ENCODE measurements around the gene KITLG. TPM values are rescaled to one million over a fixed set of nuclear protein-coding genes. Genes with fewer than 3 reads are reported as not detected.

The KITLG gene
- total and polyA plus RNA-seq, 2 of the 8 experiments (the other 6 are each of a cell fraction or from before 2014, with no cell fraction given), result 1.3 to 7.8 TPM

GRCh38 chr12:88530868-88531267 is 49.4 kb downstream of the KITLG start (continued):
- TF ChIP-seq SRF (IDR thresholded peaks at IDR 0.05; ENCODE audit: low read depth, low read length) (no peak), KDM5A (IDR thresholded peaks at IDR 0.05; ENCODE audit: low read length) (no peak), ATF2 (IDR thresholded peaks at IDR 0.05; ENCODE audit: low read length) (no peak), MAFK (IDR thresholded peaks at IDR 0.05; ENCODE audit: low read depth, low read length) (no peak), E2F6 (IDR thresholded peaks at IDR 0.05) (no peak), SIRT6 (IDR thresholded peaks at IDR 0.05; ENCODE audit: low read length) (no peak), HDAC2 (IDR thresholded peaks at IDR 0.05; ENCODE audit: borderline replicate concordance in 1 of 2, low read depth in 2 of 2, low read length in 2 of 2) (no peak)
